Choroid plexus epithelial cell (primary cell): ENCODE data around the gene PHF3.
A peak's percentile ranks its signal among the peaks of the same experiment; 100 is the strongest.

Experiments
- DNase-seq: peaks from one replicate; pipeline ENCODE4 v3.0.0-alpha.2; 2010; ENCODE audit warnings: low read depth
- H3K4me3 ChIP-seq: 2 replicates; pipeline ENCODE4 v1.5.1; 2011; ENCODE audit warnings: low read depth, mild to moderate bottlenecking, control low read depth, low read length, moderate library complexity
- CTCF ChIP-seq: conservative IDR thresholded peaks from 2 replicates; pipeline ENCODE4 v1.5.1; 2011; ENCODE audit warnings: low read depth, mild to moderate bottlenecking, control low read depth, inconsistent platforms, low read length, moderate library complexity

PHF3 gene

GRCh38 chr6:63739094-63739687 is 103.6 kb downstream of the PHF3 start:
- no peak overlapping the region for H3K4me3 ChIP-seq
- no peak for TF ChIP-seq CTCF
- DNase-seq, result no peak

- H3K4me3 ChIP-seq, result no peak overlapping the region
- TF ChIP-seq CTCF, result no peak
- DNase-seq, result peak; percentile 79
Observed at GRCh38 chr6:63740709-63741108, 105.1 kb downstream of the PHF3 start.

GRCh38 chr6:63742060-63742459 is 106.5 kb downstream of the PHF3 start:
- H3K4me3 ChIP-seq, result no peak overlapping the region
- DNase-seq, result no peak
- TF ChIP-seq CTCF, result no peak

GRCh38 chr6:63743691-63744090 is 108.1 kb downstream of the PHF3 start:
- no peak for DNase-seq
- no peak overlapping the region for H3K4me3 ChIP-seq
- TF ChIP-seq CTCF, result no peak

- no peak for TF ChIP-seq CTCF
- no peak for DNase-seq
- no peak overlapping the region for H3K4me3 ChIP-seq
Observed at GRCh38 chr6:63744810-63745209, 109.2 kb downstream of the PHF3 start.

GRCh38 chr6:63745784-63746183 is 110.2 kb downstream of the PHF3 start:
- no peak overlapping the region for H3K4me3 ChIP-seq

More at GRCh38 chr6:63745784-63746183, 110.2 kb downstream of the PHF3 start:
- no peak for DNase-seq
- no peak for TF ChIP-seq CTCF
